B cell (primary cell): ENCODE results near the gene SFXN5. TPM values are rescaled to one million over a fixed set of nuclear protein-coding genes. Genes with fewer than 3 reads are reported as not detected.

Experiments
- ATAC-seq: fragments of 200-7000 bp; cut with Tn5 transposase; one replicate; pipeline ENCODE4 v1.10.0; 2021; ENCODE audit warnings: low read depth, mild to moderate bottlenecking, moderate number of reproducible peaks, moderate library complexity
- CTCF ChIA-PET: fragments of 350-600 bp; sonication (Branson Sonifier 250); formaldehyde crosslinking; loops from one replicate; lab custom pipeline; 2021; ENCODE audit warnings: antibody characterized with exemption, inconsistent platforms; lab: Charles Lee
- POLR2A ChIA-PET: fragments of 350-600 bp; sonication (Branson Sonifier 250); formaldehyde crosslinking; loops from one replicate; lab custom pipeline; 2021; ENCODE audit warnings: antibody characterized with exemption; lab: Charles Lee
- DNase-seq: peaks from one replicate; pipeline ENCODE4 v3.0.0; 2013
- H2AFZ ChIP-seq: 2 replicates; pipeline ENCODE4 v1.6.1; 2012; ENCODE audit warnings: mild to moderate bottlenecking, low read depth, low read length; ENCODE audit not compliant: insufficient read depth, poor library complexity, severe bottlenecking
- H3K27ac ChIP-seq, 2 donors: 1 replicate in 1 of 2; 2 replicates in 1 of 2; pipeline ENCODE4 v1.5.1; 2012 to 2013; ENCODE audit warnings: low read length in 2 of 2, mild to moderate bottlenecking in 2 of 2, moderate library complexity in 1 of 2
- H3K27me3 ChIP-seq, 4 experiments: fragments of 200-600 bp in 1 of 4; sonication (generic) in 1 of 4; replicated peaks in 1 of 4; 1 replicate in 2 of 4; 2 replicates in 2 of 4; pipeline versions ENCODE4 v1.6.1 to v1.7.0; 2013 to 2016; ENCODE audit warnings: low read length in 3 of 4, mild to moderate bottlenecking in 2 of 4, mixed read lengths in 1 of 4, moderate library complexity in 1 of 4; ENCODE audit not compliant: insufficient read depth in 4 of 4, control insufficient read depth in 3 of 4; ENCODE audit errors: control extremely low read depth in 1 of 4
- H3K36me3 ChIP-seq, 2 experiments: replicated peaks in 1 of 2; 1 replicate in 1 of 2; 2 replicates in 1 of 2; pipeline versions ENCODE4 v1.6.1 to v1.7.1; 2013; ENCODE audit warnings: low read length in 1 of 2; ENCODE audit not compliant: insufficient read depth in 2 of 2, control insufficient read depth in 1 of 2; ENCODE audit errors: control extremely low read depth in 1 of 2, extremely low read depth in 1 of 2
- H3K4me1 ChIP-seq, 2 donors: fragments of 200-600 bp in 1 of 2; sonication (generic) in 1 of 2; 1 replicate in 1 of 2; 2 replicates in 1 of 2; pipeline versions ENCODE4 v1.5.1 to v1.6.1; 2013 to 2017; ENCODE audit warnings: low read length in 2 of 2; ENCODE audit not compliant: control insufficient read depth in 2 of 2, insufficient read depth in 2 of 2
- H3K4me2 ChIP-seq: replicated peaks from 2 replicates; pipeline ENCODE3; 2012; ENCODE audit warnings: mild to moderate bottlenecking, low read depth, low read length; ENCODE audit not compliant: poor library complexity, severe bottlenecking
- H3K4me3 ChIP-seq, 5 experiments: fragments of 200-600 bp in 1 of 5; sonication (generic) in 1 of 5; 1 replicate in 3 of 5; 2 replicates in 2 of 5; pipeline versions ENCODE4 v1.5.1 to v1.7.0; 2011 to 2016; ENCODE audit warnings: low read length in 4 of 5, mild to moderate bottlenecking in 4 of 5, low read depth in 2 of 5, control low read depth in 1 of 5, moderate library complexity in 1 of 5; ENCODE audit not compliant: insufficient read depth in 1 of 5; ENCODE audit errors: control extremely low read depth in 1 of 5, extremely low read depth in 1 of 5
- H3K79me2 ChIP-seq: fragments of 200-600 bp; sonication (generic); one replicate; pipeline ENCODE4 v1.6.0; 2016; ENCODE audit warnings: low read length; ENCODE audit not compliant: control insufficient read depth, insufficient read depth
- H3K9ac ChIP-seq: fragments of 200-600 bp; sonication (generic); 2 replicates; pipeline ENCODE4 v1.6.1; 2017; ENCODE audit warnings: mild to moderate bottlenecking, low read length, moderate library complexity
- H3K9me3 ChIP-seq, 3 donors: one replicate each; pipeline versions ENCODE4 v1.6.1 to v1.7.1; 2013; ENCODE audit warnings: low read length in 2 of 3; ENCODE audit not compliant: control insufficient read depth in 2 of 3, insufficient read depth in 1 of 3; ENCODE audit errors: control extremely low read depth in 1 of 3
- H4K20me1 ChIP-seq: 2 replicates; pipeline ENCODE4 v1.6.0; 2012; ENCODE audit warnings: mild to moderate bottlenecking, low read length; ENCODE audit not compliant: insufficient read depth, control insufficient read depth, poor library complexity, severe bottlenecking
- H3K27ac Mint-ChIP-seq: one replicate; pipeline ENCODE4 v1.8.0; 2021; ENCODE audit warnings: mixed read lengths
- H3K27me3 Mint-ChIP-seq: one replicate; pipeline ENCODE4 v1.8.0; 2021; ENCODE audit warnings: mixed read lengths
- H3K4me1 Mint-ChIP-seq: one replicate; pipeline ENCODE4 v1.8.0; 2021; ENCODE audit warnings: mixed read lengths
- H3K4me3 Mint-ChIP-seq: one replicate; pipeline ENCODE4 v1.8.0; 2021; ENCODE audit warnings: mixed read lengths
- H3K9me3 Mint-ChIP-seq: one replicate; pipeline ENCODE4 v1.8.0; 2022; ENCODE audit warnings: mixed read lengths; ENCODE audit not compliant: insufficient read depth
- CTCF ChIP-seq: fragments of 200-600 bp; IDR thresholded peaks from one replicate; pipeline ENCODE4 v1.8.0; 2022; ENCODE audit warnings: antibody characterized with exemption, mild to moderate bottlenecking
- EZH2 ChIP-seq: IDR thresholded peaks from 2 replicates; pipeline ENCODE4 v1.6.1; 2012; ENCODE audit warnings: borderline replicate concordance, low read depth, mild to moderate bottlenecking, moderate library complexity, low read length; ENCODE audit not compliant: insufficient read depth, poor library complexity, severe bottlenecking
- WGBS: methylation state at CpG from one replicate; pipeline ENCODE4 v1.1.5; 2013; ENCODE audit warnings: missing lambda C conversion rate; ENCODE audit not compliant: insufficient coverage; 5-methylcytosine and 5-hydroxymethylcytosine counted together
- intact Hi-C: fragments of 100-400 bp; cut with micrococcal nuclease; formaldehyde crosslinking; loops from one replicate; pipeline ENCODE4 v1.10.0; 2022
- polyA plus RNA-seq: library from polyadenylated mRNA; depleted of rRNA; stranded (reverse); fragments of >200 nt; gene quantifications from 2 replicates; pipeline ENCODE4 v1.2.3, GENCODE V29; 2012
- total RNA-seq, 2 donors: library from RNA; stranded (reverse); fragments of 120-200 nt in 1 of 2; gene quantifications; 1 replicate in 1 of 2; 2 replicates in 1 of 2; pipeline versions ENCODE4 v1.2.3 to v1.2.4, GENCODE V29; 2013 to 2022

Gene SFXN5
- total and polyA plus RNA-seq, 2 donors (not counting 1 experiment from before 2014, with no cell fraction given): 8.0 to 16.9 TPM

DNA sequence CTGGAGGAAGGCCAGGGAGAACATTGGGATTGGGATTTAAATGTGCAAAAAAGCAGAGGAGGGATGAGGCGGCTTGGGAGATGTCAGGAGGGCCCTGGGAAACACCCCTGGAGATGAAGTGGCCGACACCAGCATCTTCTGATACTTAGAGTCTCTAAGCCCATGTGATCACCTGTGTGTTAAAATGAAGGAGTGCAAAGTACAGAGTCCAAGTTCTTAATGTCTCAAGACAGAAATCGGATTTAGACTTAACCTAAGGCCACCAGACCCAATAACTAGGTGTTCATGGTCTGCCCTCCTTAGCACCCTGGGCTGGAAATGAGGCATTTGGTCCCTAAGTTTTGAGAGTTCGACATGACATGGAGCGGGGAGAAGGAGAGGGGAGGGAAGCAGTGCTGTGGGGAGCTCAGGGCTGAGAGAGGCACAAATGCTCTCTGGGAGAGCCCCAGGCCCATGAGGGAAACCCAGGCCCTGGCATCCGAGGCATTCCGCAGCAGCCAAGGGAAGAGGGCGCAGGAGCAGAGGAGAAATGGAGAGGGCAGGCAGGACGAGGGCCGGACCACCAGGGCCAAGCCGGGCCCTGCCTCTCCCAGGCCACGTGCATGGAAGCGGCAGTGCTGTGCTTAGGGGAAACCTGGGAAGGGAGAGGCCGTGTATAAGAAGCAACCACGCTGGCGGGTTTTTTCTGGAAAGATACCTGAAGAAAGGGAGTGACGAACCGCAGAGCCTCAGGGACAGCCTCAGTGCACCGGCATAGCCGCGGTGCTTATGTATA, 63.3 kb downstream of the SFXN5 start:
- no peaks in the 10 kb centered on the region for H3K27me3 Mint-ChIP-seq
- no peaks in the 10 kb centered on the region for H3K4me1 Mint-ChIP-seq
- ChIA-PET POLR2A (no interaction called here), CTCF (no interaction called here)
- Histone ChIP-seq H3K9ac (no peak overlapping the region), H3K27ac (no peak overlapping the region), H3K27me3 (no peaks in the 10 kb centered on the region), H3K79me2 (no peaks in the 10 kb centered on the region), H3K36me3 (no peaks in the 10 kb centered on the region), H3K9me3 (peaks cover 0 to 1% (median 0%) of the 10 kb centered on the region in 3 donors), H3K4me3 (no peak overlapping the region), H3K4me2 (no peak overlapping the region), H4K20me1 (no peaks in the 10 kb centered on the region), H2AFZ (no peak overlapping the region), H3K4me1 (no peaks in the 10 kb centered on the region)
- intact Hi-C loops: no loop called here
- H3K9me3 Mint-ChIP-seq: no peaks in the 10 kb centered on the region
- H3K27ac Mint-ChIP-seq: no peak overlapping the region
- no peak for ATAC-seq
- no peak overlapping the region for H3K4me3 Mint-ChIP-seq
- 94% methylated on average over 14 of the region's 21 CpGs for WGBS
- DNase-seq: no peak
- no peak for TF ChIP-seq CTCF
- no peak for TF ChIP-seq EZH2

DNA sequence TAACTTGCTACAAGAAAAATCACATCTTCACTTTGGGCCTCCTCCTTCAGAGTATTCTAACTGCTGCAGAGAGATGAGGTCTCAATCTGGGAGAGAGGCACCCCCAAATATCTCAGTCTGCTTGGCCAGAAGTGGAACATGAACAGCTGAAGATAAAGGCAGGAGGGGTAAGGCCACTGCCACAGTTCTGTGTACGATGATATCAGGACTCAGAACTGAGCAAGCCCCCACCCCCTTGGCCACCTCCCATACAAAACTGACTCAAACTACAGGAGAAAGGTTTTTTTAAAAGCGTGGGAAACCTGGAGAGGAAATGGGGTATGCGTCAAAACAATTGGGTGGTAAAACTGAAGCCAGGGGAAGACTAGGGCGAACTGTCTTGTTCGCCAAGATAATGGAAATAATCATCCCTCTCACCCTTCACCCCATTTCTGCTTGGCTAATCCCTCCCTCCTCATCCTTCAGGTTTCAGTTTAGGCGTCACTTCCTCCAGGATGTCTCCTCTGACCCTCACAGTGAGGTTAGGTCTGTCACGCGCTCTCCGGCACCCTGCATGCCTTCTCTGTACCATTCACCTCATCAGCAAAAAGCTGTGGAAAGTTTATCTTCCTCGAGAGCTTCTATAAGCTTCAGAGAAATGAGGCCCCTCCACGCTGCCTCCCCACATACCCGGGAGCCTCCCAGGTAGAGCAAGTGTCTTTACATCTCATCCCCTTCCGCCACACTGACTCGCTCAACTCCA, 64.4 kb downstream of the SFXN5 start:
- Histone ChIP-seq H3K79me2 (no peaks in the 10 kb centered on the region), H3K9ac (no peak overlapping the region), H3K4me3 (no peak overlapping the region), H3K4me2 (no peak overlapping the region), H4K20me1 (no peaks in the 10 kb centered on the region), H3K27me3 (no peaks in the 10 kb centered on the region), H2AFZ (no peak overlapping the region), H3K36me3 (no peaks in the 10 kb centered on the region), H3K9me3 (peaks cover 0 to 1% (median 0%) of the 10 kb centered on the region in 3 donors), H3K4me1 (no peaks in the 10 kb centered on the region), H3K27ac (no peak overlapping the region)
- H3K27ac Mint-ChIP-seq: no peak overlapping the region
- intact Hi-C loops: no loop called here
- TF ChIP-seq CTCF (no peak), EZH2 (no peak)
- DNase-seq (no peak), ATAC-seq (no peak)
- no peak overlapping the region for H3K4me3 Mint-ChIP-seq
- CTCF ChIA-PET: no interaction called here
- no peaks in the 10 kb centered on the region for H3K9me3 Mint-ChIP-seq
- POLR2A ChIA-PET: no interaction called here
- H3K27me3 Mint-ChIP-seq: no peaks in the 10 kb centered on the region
- WGBS: 93% methylated on average over 5 of the region's 14 CpGs
- H3K4me1 Mint-ChIP-seq: no peaks in the 10 kb centered on the region
